ENCODE results near the gene MON1B. TPM values are rescaled to one million over a fixed set of nuclear protein-coding genes. Genes with fewer than 3 reads are reported as not detected.

Gene MON1B
- 10 to 100 TPM; 43.6 to 45.7 TPM for total RNA-seq
- polyA plus RNA-seq (2013, experiment 1 of 2) = 26.8 TPM
- polyA plus RNA-seq (2013, experiment 2 of 2) = 24.0 TPM
- long read RNA-seq, experiment 1, full-length matches to known transcripts = 4 of 7 reads
- long read RNA-seq, experiment 1, partial matches to known transcripts = 0 of 7 reads
- long read RNA-seq, experiment 1, other reads (novel, unspliced or antisense) = 3 of 7 reads
- long read RNA-seq, experiment 2, full-length matches to known transcripts = 30 of 50 reads
- long read RNA-seq, experiment 2, partial matches to known transcripts = 4 of 50 reads
- long read RNA-seq, experiment 2, other reads (novel, unspliced or antisense) = 16 of 50 reads
- long read RNA-seq, experiment 3, full-length matches to known transcripts = 82 of 118 reads
- long read RNA-seq, experiment 3, partial matches to known transcripts = 9 of 118 reads
- long read RNA-seq, experiment 3, other reads (novel, unspliced or antisense) = 27 of 118 reads
- long read RNA-seq, experiment 4, full-length matches to known transcripts = 1 of 2 reads
- long read RNA-seq, experiment 4, partial matches to known transcripts = 1 of 2 reads
- long read RNA-seq, experiment 4, other reads (novel, unspliced or antisense) = 0 of 2 reads

DNA sequence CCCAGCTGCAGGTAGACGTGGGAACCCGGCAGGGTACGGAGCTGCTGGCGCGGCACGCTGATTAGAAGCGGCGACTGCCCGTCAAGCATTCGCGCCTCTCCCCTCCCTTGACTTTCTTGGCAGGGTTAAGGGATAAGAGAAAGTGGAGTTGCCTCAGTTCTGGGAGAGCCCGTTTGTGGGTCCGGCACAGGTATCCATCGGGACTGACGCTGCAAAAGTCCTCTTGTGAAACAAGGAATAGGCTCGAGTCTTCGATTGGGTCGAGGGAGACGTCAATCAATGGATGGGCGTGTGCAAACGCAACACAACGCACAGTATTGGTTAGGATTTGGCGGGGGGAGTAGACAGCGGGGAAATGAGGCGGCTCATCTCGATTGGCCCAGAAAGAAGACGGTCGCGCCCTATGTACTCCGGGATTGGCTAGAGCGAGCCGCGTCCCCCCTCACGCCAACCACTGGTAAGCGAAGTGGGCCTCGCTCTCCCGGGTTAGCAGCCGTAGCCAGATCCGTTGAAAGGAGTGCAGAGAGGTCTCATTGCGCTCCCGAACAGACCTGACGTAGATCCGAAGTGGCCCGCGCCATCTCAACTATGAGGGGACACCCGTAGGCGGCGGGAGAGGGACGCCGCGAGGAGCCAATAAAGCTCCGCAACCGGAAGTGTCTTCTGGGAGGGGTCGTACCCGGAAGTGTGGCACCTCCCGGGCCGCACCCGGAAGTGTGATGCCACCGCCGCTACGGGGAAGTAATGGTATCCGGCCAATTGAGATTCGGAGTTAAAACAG, at the start of gene MON1B:
TSS of gene MON1B (plus strand) at position 713 of the 781 bp plus-strand sequence. CDS start 296 bp downstream, outside the sequence.
- WGBS, 2 experiments (ENCODE audit: insufficient coverage in 1 of 2, insufficient read length in 1 of 2) = 0% methylated on average over 34 to 63 of the region's 63 CpGs
- Mint-ChIP-seq H3K4me1 (peaks cover 11% of the 10 kb centered on the region), H3K27me3 (ENCODE audit: insufficient read depth) (no peaks in the 10 kb centered on the region), H3K27ac (peak within 1 kb of the TSS; percentile 96), H3K9me3 (no peaks in the 10 kb centered on the region), H3K4me3 (peak within 1 kb of the TSS; percentile 98), H3K36me3 (ENCODE audit: low read depth) (peaks cover 16% of the 10 kb centered on the region)
- no peaks in the 10 kb centered on the region for H3K9me3 ChIP-seq (ENCODE audit: control insufficient read depth, low read length)
- TF ChIP-seq, protein P1, sequence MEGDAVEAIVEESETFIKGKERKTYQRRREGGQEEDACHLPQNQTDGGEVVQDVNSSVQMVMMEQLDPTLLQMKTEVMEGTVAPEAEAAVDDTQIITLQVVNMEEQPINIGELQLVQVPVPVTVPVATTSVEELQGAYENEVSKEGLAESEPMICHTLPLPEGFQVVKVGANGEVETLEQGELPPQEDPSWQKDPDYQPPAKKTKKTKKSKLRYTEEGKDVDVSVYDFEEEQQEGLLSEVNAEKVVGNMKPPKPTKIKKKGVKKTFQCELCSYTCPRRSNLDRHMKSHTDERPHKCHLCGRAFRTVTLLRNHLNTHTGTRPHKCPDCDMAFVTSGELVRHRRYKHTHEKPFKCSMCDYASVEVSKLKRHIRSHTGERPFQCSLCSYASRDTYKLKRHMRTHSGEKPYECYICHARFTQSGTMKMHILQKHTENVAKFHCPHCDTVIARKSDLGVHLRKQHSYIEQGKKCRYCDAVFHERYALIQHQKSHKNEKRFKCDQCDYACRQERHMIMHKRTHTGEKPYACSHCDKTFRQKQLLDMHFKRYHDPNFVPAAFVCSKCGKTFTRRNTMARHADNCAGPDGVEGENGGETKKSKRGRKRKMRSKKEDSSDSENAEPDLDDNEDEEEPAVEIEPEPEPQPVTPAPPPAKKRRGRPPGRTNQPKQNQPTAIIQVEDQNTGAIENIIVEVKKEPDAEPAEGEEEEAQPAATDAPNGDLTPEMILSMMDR (conservative IDR thresholded peaks at IDR 0.05) = peak; percentile 43
- H3K27me3 ChIP-seq (ENCODE audit: control insufficient read depth, insufficient read depth, low read length, poor library complexity, severe bottlenecking) = no peaks in the 10 kb centered on the region
- H3K4me1 ChIP-seq (ENCODE audit: control insufficient read depth, insufficient read depth, low read length) = peaks cover 4% of the 10 kb centered on the region
- H3K9ac ChIP-seq (ENCODE audit: extremely low read depth, low read length, poor library complexity, severe bottlenecking) = peak within 1 kb of the TSS; percentile 73
- H3K36me3 ChIP-seq (ENCODE audit: control insufficient read depth, insufficient read depth, low read length) = no peaks in the 10 kb centered on the region
- H3K4me3 ChIP-seq (ENCODE audit: low read length) = peak within 1 kb of the TSS; percentile 97
- peak; percentile 98 for DNase-seq
- peak within 1 kb of the TSS; percentile 94 for H3K27ac ChIP-seq (ENCODE audit: low read depth, low read length)

DNA sequence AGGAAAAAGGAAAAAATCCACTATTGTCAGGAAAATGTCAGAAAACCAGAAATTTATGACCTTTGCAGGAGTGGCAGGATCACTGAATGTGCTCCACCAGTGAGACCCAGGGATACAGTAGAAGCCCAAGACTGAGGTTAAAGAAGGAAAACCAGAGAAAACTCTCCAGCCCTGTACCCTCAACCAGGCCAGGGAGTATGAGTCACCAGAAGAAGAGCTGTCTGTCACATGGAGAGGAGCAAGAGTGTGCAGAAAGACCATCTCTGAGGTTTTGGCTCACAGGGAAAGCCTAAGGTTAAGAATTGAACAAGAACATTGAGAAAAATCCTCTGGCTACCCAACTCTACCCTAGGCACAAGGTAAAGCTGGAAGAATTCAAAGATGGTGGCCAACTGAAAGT, 47.6 kb upstream of the MON1B start:
- no peak for DNase-seq
- no peaks in the 10 kb centered on the region for H3K36me3 Mint-ChIP-seq (ENCODE audit: low read depth)
- peaks cover 8% of the 10 kb centered on the region for H3K9me3 Mint-ChIP-seq
- peaks cover 2% of the 10 kb centered on the region for H3K27me3 Mint-ChIP-seq (ENCODE audit: insufficient read depth)
- Histone ChIP-seq H3K4me3 (ENCODE audit: low read length) (no peak overlapping the region), H3K36me3 (ENCODE audit: control insufficient read depth, insufficient read depth, low read length) (no peaks in the 10 kb centered on the region), H3K9ac (ENCODE audit: extremely low read depth, low read length, poor library complexity, severe bottlenecking) (no peak overlapping the region), H3K9me3 (ENCODE audit: control insufficient read depth, low read length) (peaks cover 7% of the 10 kb centered on the region), H3K27ac (ENCODE audit: low read depth, low read length) (no peak overlapping the region), H3K27me3 (ENCODE audit: control insufficient read depth, insufficient read depth, low read length, poor library complexity, severe bottlenecking) (no peaks in the 10 kb centered on the region), H3K4me1 (ENCODE audit: control insufficient read depth, insufficient read depth, low read length) (no peaks in the 10 kb centered on the region)
- H3K4me3 Mint-ChIP-seq = no peak overlapping the region
- H3K27ac Mint-ChIP-seq = no peak overlapping the region
- no peaks in the 10 kb centered on the region for H3K4me1 Mint-ChIP-seq
- TF ChIP-seq, protein P1 (conservative IDR thresholded peaks at IDR 0.05) = no peak

DNA sequence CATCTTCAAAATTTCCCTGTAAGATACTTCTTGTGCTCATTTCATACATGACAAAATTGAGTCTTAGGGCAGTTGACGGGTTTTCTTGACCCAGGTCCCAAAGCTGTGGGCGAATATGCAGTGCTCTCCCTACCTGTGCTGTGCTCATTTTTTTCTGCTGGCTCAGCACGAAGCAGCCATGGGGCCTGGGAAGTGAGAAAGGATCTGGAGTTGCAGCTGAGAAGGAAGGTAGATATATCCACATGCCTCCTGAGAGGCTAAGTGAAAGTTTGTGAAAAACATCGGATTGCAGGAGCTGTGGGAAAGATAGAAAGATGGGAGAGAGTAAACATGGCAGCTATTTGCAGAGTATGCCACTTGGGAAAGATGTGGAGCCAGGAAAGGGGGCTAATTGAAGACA, 42.9 kb upstream of the MON1B start:
- Mint-ChIP-seq H3K4me3 (no peak overlapping the region), H3K27me3 (ENCODE audit: insufficient read depth) (peaks cover 4% of the 10 kb centered on the region), H3K27ac (no peak overlapping the region), H3K4me1 (no peaks in the 10 kb centered on the region), H3K9me3 (peaks cover 8% of the 10 kb centered on the region), H3K36me3 (ENCODE audit: low read depth) (no peaks in the 10 kb centered on the region)
- H3K9ac ChIP-seq (ENCODE audit: extremely low read depth, low read length, poor library complexity, severe bottlenecking) = no peak overlapping the region
- H3K27ac ChIP-seq (ENCODE audit: low read depth, low read length) = no peak overlapping the region
- TF ChIP-seq, protein P1 (conservative IDR thresholded peaks at IDR 0.05) = no peak
- H3K4me1 ChIP-seq (ENCODE audit: control insufficient read depth, insufficient read depth, low read length) = no peaks in the 10 kb centered on the region
- no peak for DNase-seq
- 79 to 81% methylated on average over 3 to 4 of the region's 4 CpGs for WGBS, 2 experiments (ENCODE audit: insufficient coverage in 1 of 2, insufficient read length in 1 of 2)
- H3K36me3 ChIP-seq (ENCODE audit: control insufficient read depth, insufficient read depth, low read length) = no peaks in the 10 kb centered on the region
- no peaks in the 10 kb centered on the region for H3K27me3 ChIP-seq (ENCODE audit: control insufficient read depth, insufficient read depth, low read length, poor library complexity, severe bottlenecking)
- no peak overlapping the region for H3K4me3 ChIP-seq (ENCODE audit: low read length)
- H3K9me3 ChIP-seq (ENCODE audit: control insufficient read depth, low read length) = peaks cover 7% of the 10 kb centered on the region
